Activated CD4-positive, alpha-beta T cell treated with anti-CD3 and anti-CD28 coated beads, Interleukin-2, amount 50 U/mL, for 48 hours (primary cell): ENCODE measurements around the gene TAS1R3.
"Not testable (repeated sequence)": the region's sequence is repeated elsewhere in the genome, so short reads cannot be mapped to it uniquely, and the experiment has no call there.

Experiments
- DNase-seq, 2 experiments: peaks; one replicate each; pipeline ENCODE4 v3.0.0-alpha.2; 2020

The TAS1R3 gene

GRCh38 chr1:1309251-1310108 is 21.6 kb upstream of the TAS1R3 start:
- DNase-seq: peak in 1 of 2 experiments; percentile 33

- DNase-seq: no peak
Observed at GRCh38 chr1:1310109-1310385, 21.0 kb upstream of the TAS1R3 start.

DNA sequence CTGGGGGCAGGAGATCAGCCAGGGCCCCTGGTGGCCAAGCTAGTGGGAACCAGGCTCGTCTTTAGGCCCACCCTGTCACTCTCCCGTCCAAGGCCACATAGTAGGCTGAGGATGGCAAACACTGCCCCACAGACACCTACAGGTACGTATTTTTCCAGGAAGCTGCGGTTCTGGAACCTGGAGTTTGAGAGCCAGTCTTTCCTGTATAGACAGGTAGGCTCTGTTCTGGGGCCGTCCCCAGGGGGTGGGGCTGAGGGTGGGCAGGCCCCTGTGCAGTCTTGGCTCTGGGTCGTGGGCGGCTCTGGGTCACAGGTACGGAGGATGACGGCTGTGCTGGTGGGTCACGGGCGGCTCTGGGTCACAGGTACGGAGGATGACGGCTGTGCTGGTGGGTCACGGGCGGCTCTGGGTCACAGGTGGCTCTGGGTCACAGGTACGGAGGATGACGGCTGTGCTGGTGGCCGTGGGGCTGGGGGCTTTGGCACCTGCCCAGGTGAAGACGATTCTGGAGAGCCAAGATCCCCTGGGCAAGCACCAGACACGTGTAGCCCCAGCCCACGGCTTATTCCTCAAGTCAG is 20.5 kb upstream of the TAS1R3 start:
- no peak for DNase-seq

- DNase-seq: no peak
Observed at GRCh38 chr1:1311107-1312104, 19.7 kb upstream of the TAS1R3 start.

DNA sequence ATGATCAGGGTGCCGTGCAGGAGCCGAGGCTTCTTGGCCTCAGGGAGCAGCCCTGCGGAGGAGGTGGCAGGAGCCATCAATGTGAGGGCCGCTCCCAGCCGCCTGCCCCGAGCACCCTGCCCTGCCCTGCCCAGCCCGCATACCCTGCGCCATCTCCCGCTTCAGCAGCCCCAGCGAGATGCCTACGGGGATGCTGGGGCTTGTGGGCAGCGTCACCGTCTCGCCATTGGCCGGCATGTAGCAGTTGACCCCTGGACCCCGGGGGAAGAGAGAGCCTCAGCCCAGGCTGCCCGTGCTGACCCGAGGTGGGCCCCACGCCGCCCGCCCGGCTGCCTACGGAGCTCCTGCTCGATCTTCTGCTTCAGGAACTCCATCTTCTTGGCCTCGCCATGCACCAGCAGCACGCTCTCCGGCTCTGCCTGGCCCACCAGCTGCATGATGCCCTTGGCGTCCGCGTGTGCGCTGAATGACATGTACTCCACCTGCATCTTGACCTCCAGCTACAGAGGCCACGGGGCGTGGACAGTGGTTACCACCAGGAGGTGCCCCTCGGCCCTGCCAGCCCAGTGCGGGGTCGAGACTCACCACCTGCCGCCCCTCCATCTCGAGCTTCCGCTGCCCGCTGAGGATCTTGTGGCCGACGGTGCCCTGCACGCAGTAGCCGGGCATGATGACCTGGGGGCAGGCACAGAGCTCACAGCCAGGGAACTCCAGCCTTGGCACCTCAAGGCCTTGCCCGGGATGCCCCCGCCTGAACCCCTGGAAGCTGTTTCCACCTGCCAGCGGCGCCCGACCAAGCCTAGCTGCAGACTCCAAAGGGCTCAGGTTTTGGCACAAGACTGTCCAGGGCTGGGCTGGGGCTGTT is 18.4 kb upstream of the TAS1R3 start:
- no peak for DNase-seq

GRCh38 chr1:1313500-1314236 is 17.4 kb upstream of the TAS1R3 start:
- no peak for DNase-seq

- DNase-seq: no peak
Observed at GRCh38 chr1:1314237-1314586, 16.9 kb upstream of the TAS1R3 start.

DNA sequence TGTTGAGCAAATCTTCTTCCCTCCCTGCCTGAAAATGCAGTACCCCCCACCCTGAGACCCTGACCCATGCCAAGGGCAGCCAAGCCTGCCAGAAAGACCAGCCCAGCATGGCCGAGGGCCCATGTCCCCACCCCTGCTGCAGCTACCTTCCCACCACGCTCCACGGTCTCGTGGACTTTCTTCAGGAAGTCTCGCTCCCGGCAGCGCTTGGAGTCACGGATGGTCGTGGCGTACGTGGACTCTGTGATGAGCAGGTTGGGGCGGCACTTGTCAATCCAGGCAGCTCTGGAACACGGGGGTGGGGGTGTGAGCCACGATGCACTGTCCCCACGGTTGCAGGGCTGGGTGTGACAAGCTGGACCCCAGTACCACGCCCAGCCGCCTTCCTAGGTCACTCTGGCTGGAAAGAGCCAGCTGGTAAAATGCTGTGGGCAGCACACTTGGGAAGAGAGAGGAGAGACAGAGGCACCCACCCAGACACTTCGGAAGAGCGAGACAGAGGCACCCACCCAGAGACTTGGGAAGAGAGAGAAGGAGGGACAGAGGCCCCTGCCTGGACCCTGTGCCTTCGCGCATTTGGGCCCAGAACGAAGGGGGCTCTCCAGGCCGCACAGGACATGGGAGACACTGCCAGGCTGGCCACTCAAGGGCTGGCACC is 16.3 kb upstream of the TAS1R3 start:
- DNase-seq: no peak

DNA sequence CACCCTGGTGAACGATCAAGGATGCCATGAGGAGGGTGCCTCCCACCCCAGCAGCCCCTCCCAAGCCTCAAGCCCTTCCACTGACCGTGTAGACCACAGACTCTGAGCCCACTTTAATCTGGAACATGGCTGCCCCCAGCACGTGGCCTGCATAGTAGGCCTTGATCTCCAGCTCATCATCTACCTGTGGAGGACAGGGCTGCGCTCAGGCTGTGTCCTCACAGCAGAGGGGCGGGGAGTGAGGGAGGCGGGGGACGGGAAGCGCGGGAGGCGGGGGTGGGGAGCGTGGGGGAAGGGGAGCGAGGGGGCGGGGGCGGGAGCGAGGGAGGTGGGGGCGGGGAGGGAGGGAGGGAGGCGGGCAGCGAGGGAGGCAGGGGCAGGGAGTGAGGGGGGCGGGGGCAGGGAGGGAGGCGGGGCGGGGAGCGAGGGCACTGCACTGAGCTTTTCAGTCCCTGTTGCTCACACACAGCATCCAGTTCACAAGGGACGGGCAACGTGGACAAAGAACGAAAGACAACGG is 15.6 kb upstream of the TAS1R3 start:
- DNase-seq: no peak

GRCh38 chr1:1316199-1316598 is 14.9 kb upstream of the TAS1R3 start:
- not testable (repeated sequence) for DNase-seq

GRCh38 chr1:1317420-1317819 is 13.7 kb upstream of the TAS1R3 start:
- no peak for DNase-seq

- DNase-seq: no peak
Observed at GRCh38 chr1:1318131-1318652, 12.9 kb upstream of the TAS1R3 start.

DNA sequence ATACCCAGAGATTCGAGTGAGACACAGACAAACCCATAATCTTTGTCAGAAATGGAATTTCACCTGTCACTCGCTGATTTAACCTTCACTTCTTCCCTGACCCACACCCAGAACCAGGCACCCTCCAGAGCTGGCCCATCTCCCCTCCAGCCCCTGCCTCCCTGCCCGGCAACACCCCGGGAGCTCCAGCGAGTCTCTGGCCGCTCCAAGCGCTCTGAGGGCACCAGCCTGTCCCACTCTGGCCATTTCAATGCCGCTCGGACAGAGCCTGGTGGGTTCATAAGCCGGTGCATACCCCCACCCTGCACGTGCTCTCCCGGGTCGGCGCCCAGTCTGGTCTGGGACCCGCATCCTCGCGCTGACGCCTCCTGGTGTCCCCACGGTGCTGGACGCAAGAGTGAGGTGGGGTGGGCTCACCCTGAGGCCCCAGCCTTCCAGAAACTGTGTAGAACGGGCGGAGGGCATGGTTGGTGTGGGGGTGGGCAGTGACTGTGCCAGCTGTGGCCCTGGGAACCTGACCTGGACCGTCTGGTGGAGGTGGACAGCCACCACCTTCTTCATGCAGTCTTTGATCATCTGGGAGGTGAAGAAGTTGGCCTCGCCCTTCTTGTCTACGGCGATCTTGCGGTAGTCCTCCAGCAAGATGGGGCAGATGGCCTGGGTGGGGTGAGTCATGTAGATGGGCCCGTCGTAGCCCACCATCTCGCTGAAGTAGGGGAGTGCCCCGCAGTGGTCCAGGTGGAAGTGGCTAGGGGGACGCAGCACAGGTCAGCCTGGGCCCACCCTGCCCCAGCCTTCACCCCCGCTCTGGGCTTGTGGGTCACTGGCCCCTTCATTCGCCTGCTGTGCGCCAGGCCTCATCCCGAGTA is 12.1 kb upstream of the TAS1R3 start:
- no peak for DNase-seq

DNA sequence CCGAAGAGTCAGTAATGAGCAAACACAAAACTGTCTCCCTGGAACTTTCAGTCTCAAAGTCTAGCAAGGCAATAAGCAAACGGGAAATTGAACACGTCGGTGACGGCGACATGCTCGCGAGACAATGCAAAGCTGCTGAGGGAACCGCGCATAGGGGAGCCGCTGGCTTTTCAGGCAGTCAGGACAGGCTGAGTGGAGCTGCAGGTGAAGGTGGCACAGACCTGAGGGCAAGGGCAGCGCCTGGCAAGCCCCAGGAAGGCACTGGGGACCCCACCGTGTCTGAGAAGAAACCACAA is 11.5 kb upstream of the TAS1R3 start:
- no peak for DNase-seq

- DNase-seq: no peak
Observed at GRCh38 chr1:1320666-1321448, 10.2 kb upstream of the TAS1R3 start.

- DNase-seq: no peak
Observed at GRCh38 chr1:1321477-1321876, 9.6 kb upstream of the TAS1R3 start.

DNA sequence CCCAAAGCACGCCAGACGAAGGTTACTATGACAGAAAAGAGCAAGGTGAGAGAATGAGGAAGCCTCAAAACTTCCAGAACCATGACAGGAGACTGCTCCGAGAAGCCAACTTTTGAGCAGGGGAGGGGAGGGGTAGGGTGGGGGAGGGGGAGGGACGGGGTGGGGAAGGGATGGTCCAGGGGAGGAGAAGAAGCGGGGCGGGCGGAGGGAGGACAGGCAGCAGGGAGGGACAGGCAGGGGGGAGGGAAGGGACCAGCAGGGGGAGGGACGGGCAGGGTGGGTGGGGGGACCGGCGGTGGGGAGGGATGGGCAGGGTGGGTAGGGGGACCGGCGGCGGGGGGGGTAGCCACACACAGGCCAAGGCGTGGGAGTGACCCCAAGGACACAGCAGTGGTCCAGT is 8.7 kb upstream of the TAS1R3 start:
- DNase-seq: no peak

DNA sequence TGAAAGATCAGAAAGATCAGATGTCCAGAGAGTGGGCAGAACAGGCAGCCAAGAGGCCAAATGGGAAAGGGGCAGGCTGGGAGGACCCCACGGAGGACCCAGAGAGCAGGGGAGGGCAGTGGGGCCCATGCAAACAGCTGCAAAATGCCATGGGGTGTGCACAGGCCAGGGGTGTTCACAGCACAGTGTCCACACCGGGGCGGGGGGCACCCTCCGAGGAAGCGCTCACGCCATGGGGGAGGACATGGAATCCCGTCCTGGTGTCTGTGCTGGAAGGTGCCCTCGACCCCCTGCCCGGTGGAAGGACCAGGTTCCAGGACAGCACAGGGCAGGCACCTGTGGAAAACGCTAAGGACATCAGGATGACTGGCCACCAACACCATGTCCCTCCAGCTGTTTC is 8.1 kb upstream of the TAS1R3 start:
- no peak for DNase-seq

- no peak for DNase-seq
Observed at GRCh38 chr1:1324084-1324523, 7.0 kb upstream of the TAS1R3 start.
